GM12878 (cell line): ENCODE data around the gene VARS1. TPM values are rescaled to one million over a fixed set of nuclear protein-coding genes. Genes with fewer than 3 reads are reported as not detected.

Source experiments
- ATAC-seq: fragments of 200-7000 bp; cut with Tn5 transposase; 3 replicates; pipeline ENCODE4 v1.9.1; 2020; ENCODE audit warnings: mild to moderate bottlenecking, moderate library complexity
- BruUV-seq: library from RNA; stranded (reverse); fragments of 400-500 nt; replicated peaks from 2 replicates; lab custom pipeline; 2021; lab: Mats Ljungman, UMichigan
- CTCF ChIA-PET: fragments of 300-600 bp; sonication (Branson Sonifier 250); formaldehyde crosslinking; extraction: SDS; loops from one replicate; lab custom pipeline; 2021; ENCODE audit warnings: inconsistent platforms; lab: Yijun Ruan, JAX
- POLR2A ChIA-PET: fragments of 350-600 bp; formaldehyde crosslinking; extraction: SDS; loops from one replicate; lab custom pipeline; 2021; ENCODE audit warnings: inconsistent platforms; lab: Charles Lee
- RAD21 ChIA-PET: fragments of 300-600 bp; sonication (Branson Sonifier 250); formaldehyde crosslinking; loops from one replicate; lab custom pipeline; 2023; ENCODE audit warnings: antibody characterized with exemption; ENCODE audit not compliant: unreplicated experiment; lab: Charles Lee
- SMC1A ChIA-PET: fragments of 300-600 bp; sonication (Branson Sonifier 250); formaldehyde crosslinking; loops from one replicate; lab custom pipeline; 2023; ENCODE audit not compliant: unreplicated experiment, uncharacterized antibody; lab: Charles Lee
- DNase-seq: peaks from one replicate; pipeline ENCODE4 v3.0.0-alpha.2; 2011; ENCODE audit warnings: low read depth, low spot score
- FAIRE-seq: peaks from 3 replicates; lab custom pipeline; 2011; peaks lifted over from hg19 to GRCh38; lab: Jason Lieb, UNC
- H2AFZ ChIP-seq: 2 replicates; pipeline ENCODE4 v1.6.0; 2011; ENCODE audit warnings: low read depth, low read length, control low read depth; ENCODE audit not compliant: control insufficient read depth
- H3K27ac ChIP-seq: 2 replicates; pipeline ENCODE4 v1.5.1; 2011; ENCODE audit warnings: control low read depth; ENCODE audit not compliant: control insufficient read depth, insufficient read depth
- H3K27me3 ChIP-seq, 2 experiments: replicated peaks in 1 of 2; 2 replicates each; pipeline versions ENCODE4 v1.6.0 to v1.6.1; 2011; ENCODE audit warnings: low read length in 1 of 2; ENCODE audit not compliant: control insufficient read depth in 2 of 2, insufficient read depth in 2 of 2
- H3K36me3 ChIP-seq, 2 experiments: 2 replicates each; pipeline ENCODE4 v1.5.1; 2011; ENCODE audit warnings: low read length in 1 of 2; ENCODE audit not compliant: control insufficient read depth in 2 of 2, insufficient read depth in 2 of 2
- H3K4me1 ChIP-seq: 2 replicates; pipeline ENCODE4 v1.6.1; 2011; ENCODE audit warnings: mild to moderate bottlenecking, low read length, moderate library complexity, mixed read lengths; ENCODE audit not compliant: control insufficient read depth, insufficient read depth
- H3K4me2 ChIP-seq: 2 replicates; pipeline ENCODE4 v1.6.0; 2011; ENCODE audit warnings: control low read depth; ENCODE audit not compliant: control insufficient read depth, insufficient read depth
- H3K4me3 ChIP-seq: fragments of 200-600 bp; sonication (generic); 2 replicates; pipeline ENCODE4 v1.5.1; 2016
- H3K79me2 ChIP-seq: 2 replicates; pipeline ENCODE4 v1.6.0; 2011; ENCODE audit warnings: low read length; ENCODE audit not compliant: control insufficient read depth, insufficient read depth
- H3K9ac ChIP-seq: 2 replicates; pipeline ENCODE4 v1.8.0; 2011; ENCODE audit warnings: low read length, control low read depth, mixed read lengths; ENCODE audit not compliant: control insufficient read depth, insufficient read depth
- H3K9me3 ChIP-seq: replicated peaks from 3 replicates; pipeline ENCODE4 v1.5.1; 2011; ENCODE audit warnings: mild to moderate bottlenecking, low read length; ENCODE audit not compliant: control insufficient read depth, insufficient read depth
- H4K20me1 ChIP-seq: 2 replicates; pipeline ENCODE4 v1.6.0; 2011; ENCODE audit not compliant: control insufficient read depth, insufficient read depth
- BCL11A ChIP-seq: IDR thresholded peaks from 2 replicates; pipeline ENCODE4 v1.6.1; 2011; ENCODE audit warnings: low read depth, low read length
- E2F8 ChIP-seq: fragments of 450-650 bp; IDR thresholded peaks from 2 replicates; pipeline ENCODE4 v1.6.1; 2018; ENCODE audit warnings: mild to moderate bottlenecking, low read depth, moderate library complexity; ENCODE audit not compliant: partially characterized antibody
- ESRRA ChIP-seq: IDR thresholded peaks from 2 replicates; pipeline ENCODE4 v1.6.1; 2012; ENCODE audit warnings: mild to moderate bottlenecking, low read length, improper control_type of control experiment
- FOS ChIP-seq: IDR thresholded peaks from 3 replicates; pipeline ENCODE4 v1.6.1; 2011; ENCODE audit warnings: borderline replicate concordance; ENCODE audit not compliant: insufficient read length; ENCODE audit errors: extremely low read depth
- GATAD2B ChIP-seq: fragments of 450-650 bp; conservative IDR thresholded peaks from 2 replicates; pipeline ENCODE4 v1.6.1; 2017; ENCODE audit warnings: low read depth, mild to moderate bottlenecking, moderate library complexity
- IRF4 ChIP-seq: IDR thresholded peaks from 2 replicates; pipeline ENCODE4 v1.6.1; 2011; ENCODE audit warnings: low read depth, low read length
- NBN ChIP-seq: fragments of 450-650 bp; IDR thresholded peaks from 2 replicates; pipeline ENCODE4 v1.6.1; 2016
- NFIC ChIP-seq: IDR thresholded peaks from 2 replicates; pipeline ENCODE4 v1.6.1; 2012; ENCODE audit warnings: low read depth, mild to moderate bottlenecking, inconsistent platforms, low read length, moderate library complexity
- RUNX3 ChIP-seq: IDR thresholded peaks from 2 replicates; pipeline ENCODE4 v1.6.1; 2012; ENCODE audit warnings: low read length, inconsistent platforms
- SIX5 ChIP-seq: IDR thresholded peaks from 2 replicates; pipeline ENCODE4 v1.6.1; 2011; ENCODE audit warnings: mild to moderate bottlenecking, low read depth, low read length, moderate library complexity; ENCODE audit not compliant: severe bottlenecking
- ZSCAN29 ChIP-seq: fragments of 450-650 bp; IDR thresholded peaks from 2 replicates; pipeline ENCODE4 v1.6.1; 2017; ENCODE audit warnings: mild to moderate bottlenecking, moderate library complexity
- WGBS: methylation state at CpG from one replicate; pipeline ENCODE4 v1.1.6; 2016; ENCODE audit warnings: low lambda C conversion rate; ENCODE audit not compliant: insufficient replicate concordance, insufficient coverage; ENCODE audit errors: missing lambda C conversion rate; 5-methylcytosine and 5-hydroxymethylcytosine counted together
- in situ Hi-C: fragments of 300-500 bp; cut with MboI; formaldehyde crosslinking; loops from 9 replicates; pipeline ENCODE4 v1.14.3; 2018; ENCODE audit warnings: mixed read lengths
- intact Hi-C: fragments of 100-400 bp; cut with micrococcal nuclease; formaldehyde crosslinking; loops from one replicate; pipeline ENCODE4 v1.14.2; 2022; ENCODE audit not compliant: unreplicated experiment
- polyA plus RNA-seq, 11 experiments: library from polyadenylated mRNA; depleted of rRNA in 4 of 11; unstranded in 6 of 11; stranded (reverse) in 5 of 11; fragments of >200 nt; fragmentation: Nextera tagmentation in 4 of 11; fragmentation: Illumina TruSeq in 1 of 11; extraction: Ambion mirVana in 4 of 11; extraction: Trizol in 1 of 11; gene quantifications; 1 replicate in 1 of 11; 2 replicates in 10 of 11; pipeline versions ENCODE4 v1.2.1 to v1.2.3, GENCODE V29; 2011 to 2016; ENCODE audit warnings: inconsistent platforms in 2 of 11, missing spikeins in 2 of 11, low read depth in 1 of 11
- total RNA-seq, 4 experiments: library from RNA; depleted of rRNA in 3 of 4; stranded (reverse); fragments of >200 nt in 3 of 4; fragmentation: Illumina TruSeq in 1 of 4; extraction: Trizol in 1 of 4; gene quantifications; 2 replicates each; pipeline versions ENCODE4 v1.2.1 to v1.2.3, GENCODE V29; 2013 to 2021
- TF ChIP-seq, protein P1 (sequence below): fragments of 450-650 bp; IDR thresholded peaks from 2 replicates; pipeline ENCODE4 v1.6.1; 2016; ENCODE audit warnings: mild to moderate bottlenecking
- TF ChIP-seq, protein P2 (sequence below): fragments of 450-650 bp; formaldehyde crosslinking; IDR thresholded peaks from 2 replicates; pipeline ENCODE4 v1.5.0; 2022; ENCODE audit warnings: mild to moderate bottlenecking, missing genetic modification characterization
- TF ChIP-seq, protein P3 (sequence below): fragments of 450-650 bp; conservative IDR thresholded peaks from 2 replicates; pipeline ENCODE4 v1.6.1; 2017; ENCODE audit warnings: mild to moderate bottlenecking, moderate library complexity

Gene VARS1
- total and polyA plus RNA-seq, 10 of the 15 experiments (the other 5 are each of a cell fraction or from before 2014, with no cell fraction given): 1.2 to 243 (median 80.7) TPM

- Histone ChIP-seq H3K27me3 (no peaks in the 10 kb centered on the region), H2AFZ (no peak within 1 kb of the TSS), H3K4me1 (no peaks in the 10 kb centered on the region), H3K79me2 (no peaks in the 10 kb centered on the region), H4K20me1 (no peaks in the 10 kb centered on the region), H3K4me3 (no peak within 1 kb of the TSS), H3K4me2 (no peak within 1 kb of the TSS), H3K9ac (no peak within 1 kb of the TSS), H3K9me3 (no peaks in the 10 kb centered on the region), H3K36me3 (no peaks in the 10 kb centered on the region; a peak in 2 of 4 replicates), H3K27ac (no peak within 1 kb of the TSS)
- in situ Hi-C loops (no loop called here), intact Hi-C loops (no loop called here)
- DNase-seq (no peak), FAIRE-seq (no peak), ATAC-seq (no peak)
- POLR2A ChIA-PET: no interaction called here
- 61% methylated on average over 4 of the region's 4 CpGs for WGBS
- CTCF ChIA-PET: no interaction called here
- BruUV-seq: no TSS peak
- RAD21 ChIA-PET: no interaction called here
- SMC1A ChIA-PET: no interaction called here
- TF ChIP-seq E2F8 (no peak), ZSCAN29 (no peak), IRF4 (no peak), SIX5 (no peak), RUNX3 (no peak), GATAD2B (no peak), NBN (no peak), FOS (no peak), NFIC (no peak), ESRRA (no peak), BCL11A (no peak)
- TF ChIP-seq, protein P1, sequence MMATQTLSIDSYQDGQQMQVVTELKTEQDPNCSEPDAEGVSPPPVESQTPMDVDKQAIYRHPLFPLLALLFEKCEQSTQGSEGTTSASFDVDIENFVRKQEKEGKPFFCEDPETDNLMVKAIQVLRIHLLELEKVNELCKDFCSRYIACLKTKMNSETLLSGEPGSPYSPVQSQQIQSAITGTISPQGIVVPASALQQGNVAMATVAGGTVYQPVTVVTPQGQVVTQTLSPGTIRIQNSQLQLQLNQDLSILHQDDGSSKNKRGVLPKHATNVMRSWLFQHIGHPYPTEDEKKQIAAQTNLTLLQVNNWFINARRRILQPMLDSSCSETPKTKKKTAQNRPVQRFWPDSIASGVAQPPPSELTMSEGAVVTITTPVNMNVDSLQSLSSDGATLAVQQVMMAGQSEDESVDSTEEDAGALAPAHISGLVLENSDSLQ: no peak
- TF ChIP-seq, protein P2, sequence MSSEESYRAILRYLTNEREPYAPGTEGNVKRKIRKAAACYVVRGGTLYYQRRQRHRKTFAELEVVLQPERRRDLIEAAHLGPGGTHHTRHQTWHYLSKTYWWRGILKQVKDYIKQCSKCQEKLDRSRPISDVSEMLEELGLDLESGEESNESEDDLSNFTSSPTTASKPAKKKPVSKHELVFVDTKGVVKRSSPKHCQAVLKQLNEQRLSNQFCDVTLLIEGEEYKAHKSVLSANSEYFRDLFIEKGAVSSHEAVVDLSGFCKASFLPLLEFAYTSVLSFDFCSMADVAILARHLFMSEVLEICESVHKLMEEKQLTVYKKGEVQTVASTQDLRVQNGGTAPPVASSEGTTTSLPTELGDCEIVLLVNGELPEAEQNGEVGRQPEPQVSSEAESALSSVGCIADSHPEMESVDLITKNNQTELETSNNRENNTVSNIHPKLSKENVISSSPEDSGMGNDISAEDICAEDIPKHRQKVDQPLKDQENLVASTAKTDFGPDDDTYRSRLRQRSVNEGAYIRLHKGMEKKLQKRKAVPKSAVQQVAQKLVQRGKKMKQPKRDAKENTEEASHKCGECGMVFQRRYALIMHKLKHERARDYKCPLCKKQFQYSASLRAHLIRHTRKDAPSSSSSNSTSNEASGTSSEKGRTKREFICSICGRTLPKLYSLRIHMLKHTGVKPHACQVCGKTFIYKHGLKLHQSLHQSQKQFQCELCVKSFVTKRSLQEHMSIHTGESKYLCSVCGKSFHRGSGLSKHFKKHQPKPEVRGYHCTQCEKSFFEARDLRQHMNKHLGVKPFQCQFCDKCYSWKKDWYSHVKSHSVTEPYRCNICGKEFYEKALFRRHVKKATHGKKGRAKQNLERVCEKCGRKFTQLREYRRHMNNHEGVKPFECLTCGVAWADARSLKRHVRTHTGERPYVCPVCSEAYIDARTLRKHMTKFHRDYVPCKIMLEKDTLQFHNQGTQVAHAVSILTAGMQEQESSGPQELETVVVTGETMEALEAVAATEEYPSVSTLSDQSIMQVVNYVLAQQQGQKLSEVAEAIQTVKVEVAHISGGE (CRISPR knock-in tag): no peak
- TF ChIP-seq, protein P3, sequence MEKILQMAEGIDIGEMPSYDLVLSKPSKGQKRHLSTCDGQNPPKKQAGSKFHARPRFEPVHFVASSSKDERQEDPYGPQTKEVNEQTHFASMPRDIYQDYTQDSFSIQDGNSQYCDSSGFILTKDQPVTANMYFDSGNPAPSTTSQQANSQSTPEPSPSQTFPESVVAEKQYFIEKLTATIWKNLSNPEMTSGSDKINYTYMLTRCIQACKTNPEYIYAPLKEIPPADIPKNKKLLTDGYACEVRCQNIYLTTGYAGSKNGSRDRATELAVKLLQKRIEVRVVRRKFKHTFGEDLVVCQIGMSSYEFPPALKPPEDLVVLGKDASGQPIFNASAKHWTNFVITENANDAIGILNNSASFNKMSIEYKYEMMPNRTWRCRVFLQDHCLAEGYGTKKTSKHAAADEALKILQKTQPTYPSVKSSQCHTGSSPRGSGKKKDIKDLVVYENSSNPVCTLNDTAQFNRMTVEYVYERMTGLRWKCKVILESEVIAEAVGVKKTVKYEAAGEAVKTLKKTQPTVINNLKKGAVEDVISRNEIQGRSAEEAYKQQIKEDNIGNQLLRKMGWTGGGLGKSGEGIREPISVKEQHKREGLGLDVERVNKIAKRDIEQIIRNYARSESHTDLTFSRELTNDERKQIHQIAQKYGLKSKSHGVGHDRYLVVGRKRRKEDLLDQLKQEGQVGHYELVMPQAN: no peak
Measured at GRCh38 chr6:31762356-31762755, 33.2 kb downstream of the VARS1 start, which contains the start of gene SAPCD1. TSS of gene SAPCD1 (plus strand) at chr6:31762656. CDS start at chr6:31763055, 399 bp downstream.
